ENCODE results near the gene GMDS.

Gene GMDS

DNA sequence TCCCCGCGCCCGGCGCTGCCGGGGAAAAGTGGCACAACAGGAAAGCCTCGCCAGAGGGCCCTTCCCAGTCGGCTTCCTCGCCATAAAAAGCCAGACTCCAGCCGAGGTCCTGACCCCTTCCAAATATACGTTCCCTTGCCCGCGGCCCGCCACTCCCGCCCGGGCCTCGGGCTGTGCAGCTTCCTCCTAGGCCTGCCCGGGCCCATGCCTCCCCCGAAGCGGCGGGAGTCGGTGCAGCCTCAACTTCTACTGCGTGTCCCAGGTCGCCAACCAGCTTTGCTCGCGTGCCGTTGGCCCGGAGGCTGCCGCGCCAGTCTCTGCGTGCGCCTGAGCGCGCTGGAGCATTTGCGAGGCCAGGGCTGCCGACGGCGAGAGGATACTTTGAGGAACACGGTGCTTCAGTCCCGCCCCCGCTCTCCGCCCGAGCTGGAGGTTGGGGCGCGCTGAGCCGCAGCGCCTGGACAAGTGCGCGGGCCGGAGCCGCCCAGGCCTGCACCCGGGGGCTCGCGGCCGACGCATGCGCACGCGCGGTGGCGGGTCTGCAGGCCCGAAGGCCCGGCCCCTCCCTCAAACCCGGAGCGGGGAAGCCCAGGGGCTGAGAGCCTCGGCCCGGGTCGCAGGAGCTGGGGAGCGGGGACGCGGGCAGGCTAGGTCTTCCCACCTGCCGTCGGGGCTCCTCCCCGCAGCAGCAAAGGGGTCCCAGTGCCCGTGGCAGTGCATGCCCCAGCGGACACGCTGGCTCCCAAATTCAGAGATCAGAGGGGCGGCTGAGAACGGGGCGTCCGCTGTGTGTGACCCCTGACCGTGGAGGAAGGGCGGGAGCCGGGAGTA is 625.5 kb downstream of the GMDS start:
- no peak for DNase-seq (ENCODE audit: low read depth)
- TF ChIP-seq, protein P1, sequence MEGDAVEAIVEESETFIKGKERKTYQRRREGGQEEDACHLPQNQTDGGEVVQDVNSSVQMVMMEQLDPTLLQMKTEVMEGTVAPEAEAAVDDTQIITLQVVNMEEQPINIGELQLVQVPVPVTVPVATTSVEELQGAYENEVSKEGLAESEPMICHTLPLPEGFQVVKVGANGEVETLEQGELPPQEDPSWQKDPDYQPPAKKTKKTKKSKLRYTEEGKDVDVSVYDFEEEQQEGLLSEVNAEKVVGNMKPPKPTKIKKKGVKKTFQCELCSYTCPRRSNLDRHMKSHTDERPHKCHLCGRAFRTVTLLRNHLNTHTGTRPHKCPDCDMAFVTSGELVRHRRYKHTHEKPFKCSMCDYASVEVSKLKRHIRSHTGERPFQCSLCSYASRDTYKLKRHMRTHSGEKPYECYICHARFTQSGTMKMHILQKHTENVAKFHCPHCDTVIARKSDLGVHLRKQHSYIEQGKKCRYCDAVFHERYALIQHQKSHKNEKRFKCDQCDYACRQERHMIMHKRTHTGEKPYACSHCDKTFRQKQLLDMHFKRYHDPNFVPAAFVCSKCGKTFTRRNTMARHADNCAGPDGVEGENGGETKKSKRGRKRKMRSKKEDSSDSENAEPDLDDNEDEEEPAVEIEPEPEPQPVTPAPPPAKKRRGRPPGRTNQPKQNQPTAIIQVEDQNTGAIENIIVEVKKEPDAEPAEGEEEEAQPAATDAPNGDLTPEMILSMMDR (IDR thresholded peaks at IDR 0.05; ENCODE audit: control insufficient read depth, insufficient read depth, low read depth, low read length, missing control alignments): no peak

DNA sequence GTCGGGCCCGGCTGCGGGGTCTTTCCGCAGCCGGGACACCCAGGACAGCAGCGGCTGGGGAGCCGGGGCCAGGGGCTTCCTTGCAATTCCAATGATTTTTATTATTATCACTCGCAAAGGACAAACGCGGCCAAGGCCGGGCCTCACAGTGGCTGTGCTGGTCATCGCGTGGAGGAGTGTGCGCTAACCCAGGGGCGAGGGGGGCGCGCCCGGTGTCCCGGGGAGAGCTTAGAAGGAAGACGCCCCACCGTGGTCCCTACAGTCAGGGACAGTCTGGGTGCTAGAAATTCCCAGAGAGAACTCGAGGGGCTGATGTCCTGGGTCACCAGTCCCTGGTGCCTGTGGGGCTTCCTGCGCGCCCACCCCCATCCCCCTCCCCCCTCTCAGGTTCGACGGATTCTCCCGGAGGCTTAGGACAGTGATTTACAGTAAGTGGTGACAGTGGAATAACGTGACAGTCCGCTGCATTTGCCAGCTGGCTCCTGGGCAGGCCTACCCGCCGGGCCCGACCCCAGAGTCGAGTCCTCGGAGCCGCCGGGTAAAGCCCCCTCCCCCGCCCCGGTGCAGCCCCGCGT is 626.2 kb downstream of the GMDS start:
- TF ChIP-seq, protein P1 (IDR thresholded peaks at IDR 0.05; ENCODE audit: control insufficient read depth, insufficient read depth, low read depth, low read length, missing control alignments): no peak
- H3K4me3 ChIP-seq (ENCODE audit: control insufficient read depth, low read depth, low read length): no peak overlapping the region
- DNase-seq (ENCODE audit: low read depth): no peak

More for the DNA sequence above, 625.5 kb downstream of the GMDS start:
- H3K4me3 ChIP-seq (ENCODE audit: control insufficient read depth, low read depth, low read length): no peak overlapping the region

DNA sequence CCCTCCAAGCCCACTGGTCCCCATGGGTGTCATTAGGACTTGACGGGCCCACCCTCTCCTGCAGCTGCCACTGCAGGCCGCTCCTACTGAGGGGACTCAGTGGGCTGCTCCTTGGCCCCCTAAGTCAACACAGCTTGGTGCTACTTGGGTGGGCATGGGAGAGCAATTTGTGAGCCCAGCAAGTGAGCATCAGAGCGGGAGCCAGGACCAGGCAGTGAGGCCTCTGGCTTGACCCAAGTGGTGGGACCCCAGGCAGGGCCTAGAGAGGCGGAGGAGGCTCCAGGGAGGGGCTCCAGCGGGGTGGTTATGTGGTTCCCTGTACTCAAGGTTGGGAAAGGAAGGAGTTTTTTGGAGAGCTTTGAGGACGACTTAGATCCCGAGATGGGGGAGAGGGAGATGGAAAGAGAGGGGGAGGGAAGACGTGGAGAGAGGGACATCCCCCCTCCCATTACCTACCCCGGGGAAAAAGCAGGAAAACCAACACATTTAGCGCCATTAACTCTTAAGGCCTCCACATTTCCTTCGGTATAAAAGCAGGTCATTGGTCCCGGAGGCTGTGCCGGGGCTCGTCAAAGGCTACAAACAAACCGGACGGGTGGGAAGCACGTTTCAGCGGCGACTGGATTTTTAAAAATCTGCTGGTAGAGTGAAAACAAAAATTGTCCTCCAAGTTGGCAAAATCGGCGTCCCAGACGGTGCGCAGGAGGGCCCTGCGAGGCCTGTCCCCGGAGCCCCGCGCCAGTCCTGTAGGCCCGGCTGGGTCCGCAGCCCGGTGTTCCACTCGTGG is 626.9 kb downstream of the GMDS start:
- TF ChIP-seq, protein P1 (IDR thresholded peaks at IDR 0.05; ENCODE audit: control insufficient read depth, insufficient read depth, low read depth, low read length, missing control alignments): no peak
- no peak overlapping the region for H3K4me3 ChIP-seq (ENCODE audit: control insufficient read depth, low read depth, low read length)
- no peak for DNase-seq (ENCODE audit: low read depth)

DNA sequence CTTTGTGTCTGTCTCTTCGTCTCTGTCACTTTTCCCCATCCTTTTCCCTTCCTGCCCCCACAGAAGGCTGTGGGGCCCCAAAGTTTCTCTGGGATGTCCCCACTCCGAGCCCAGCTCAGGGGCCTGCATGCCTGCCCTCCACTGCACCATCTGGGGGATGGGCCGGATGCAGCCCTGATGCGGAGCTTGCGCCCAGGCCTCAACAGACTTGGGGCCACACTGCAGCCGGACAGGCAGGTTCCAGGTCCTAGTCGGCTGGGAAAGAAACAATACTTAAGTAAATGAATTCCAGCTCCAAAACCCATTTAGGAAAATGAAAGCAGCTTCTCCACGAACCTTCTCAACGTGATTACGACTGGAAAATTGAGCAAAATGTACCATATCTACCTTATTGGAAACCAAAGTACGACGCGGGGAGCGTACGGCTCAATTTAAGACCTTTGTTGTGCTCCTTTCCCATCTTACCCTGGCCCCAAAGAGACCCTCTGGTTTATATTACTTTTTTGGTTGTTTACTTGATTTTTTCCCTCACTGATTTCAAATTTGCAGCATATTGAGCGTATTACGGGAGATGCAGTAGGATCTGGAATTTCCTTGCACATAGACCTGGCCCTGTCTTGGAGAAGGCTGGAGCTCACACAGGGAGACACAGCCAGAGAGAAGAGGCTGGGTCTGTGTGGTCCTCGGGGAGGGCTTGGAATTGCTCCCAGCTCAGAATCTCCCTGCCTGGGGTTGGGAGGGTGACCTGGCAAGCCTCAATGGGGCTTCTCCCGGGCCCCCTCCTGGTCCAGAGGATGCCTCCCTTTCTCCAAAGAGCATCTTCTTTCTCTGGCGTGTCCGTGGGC is 627.7 kb downstream of the GMDS start:
- H3K4me3 ChIP-seq (ENCODE audit: control insufficient read depth, low read depth, low read length): no peak overlapping the region
- TF ChIP-seq, protein P1 (IDR thresholded peaks at IDR 0.05; ENCODE audit: control insufficient read depth, insufficient read depth, low read depth, low read length, missing control alignments): no peak
- DNase-seq (ENCODE audit: low read depth): no peak

DNA sequence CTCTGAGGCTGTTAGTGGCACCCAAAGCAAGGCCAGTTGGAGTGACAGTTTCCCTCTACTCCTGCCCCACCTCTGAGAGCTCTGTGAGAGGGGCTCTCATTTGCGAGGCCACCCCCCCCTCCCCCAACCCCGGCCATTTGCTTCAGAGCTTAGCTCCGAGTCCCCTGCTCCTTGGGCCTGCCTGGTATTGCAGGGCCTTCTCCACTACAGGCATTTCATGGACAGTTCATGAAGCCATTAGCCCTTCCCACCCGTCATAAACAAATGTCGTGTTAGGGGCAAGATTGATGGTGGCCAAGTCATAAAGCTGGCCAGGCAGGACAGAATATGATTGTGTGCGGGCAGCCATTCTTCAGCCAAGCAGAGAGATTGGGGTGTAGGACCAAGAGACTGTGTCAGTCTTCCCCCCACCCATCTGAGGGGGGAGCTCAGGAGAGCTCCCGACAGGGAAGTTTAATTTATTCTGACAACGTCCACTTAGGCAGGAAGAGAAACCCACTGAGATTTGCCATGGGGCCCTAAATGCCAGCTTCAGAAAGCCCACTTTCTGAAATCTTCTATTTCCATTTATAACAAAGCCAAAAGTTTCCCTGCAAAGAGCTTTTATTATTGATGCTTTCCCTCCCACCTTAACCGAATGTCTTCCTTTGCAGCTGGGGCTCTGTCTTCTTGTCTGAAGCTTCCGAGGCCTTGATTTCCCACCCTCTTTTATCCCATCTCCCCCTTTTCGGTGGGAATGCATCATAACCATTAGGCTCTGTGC is 628.5 kb downstream of the GMDS start:
- DNase-seq (ENCODE audit: low read depth): no peak
- TF ChIP-seq, protein P1 (IDR thresholded peaks at IDR 0.05; ENCODE audit: control insufficient read depth, insufficient read depth, low read depth, low read length, missing control alignments): no peak
- H3K4me3 ChIP-seq (ENCODE audit: control insufficient read depth, low read depth, low read length): no peak overlapping the region

Data from AG09309 (cell line).